NCI-H774 (cell line): ENCODE results near the gene CCNY.

Source experiments
- DNase-seq: peaks from one replicate; lab custom pipeline; 2025; lab: John Stamatoyannopoulos, UW

CCNY gene

DNA sequence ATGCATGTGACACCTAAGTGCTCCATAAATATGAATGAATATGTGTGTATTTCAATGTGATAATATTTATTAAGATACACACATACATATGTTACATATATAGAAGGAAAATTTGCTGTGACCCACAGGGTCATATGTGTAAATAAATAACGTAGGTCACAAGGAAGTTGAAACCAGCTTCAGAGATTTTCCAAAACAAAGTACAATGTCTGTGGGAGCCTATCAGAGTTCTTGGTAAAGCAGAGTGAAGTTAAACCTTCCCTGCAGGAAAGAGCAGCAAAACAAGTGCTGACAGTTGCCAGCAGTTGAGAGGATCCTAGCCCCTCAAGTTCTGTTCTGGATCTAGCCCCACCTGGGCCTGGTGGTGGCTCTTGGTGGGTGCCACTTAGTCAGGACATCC, 91.2 kb downstream of the CCNY start:
- no peak for DNase-seq

DNA sequence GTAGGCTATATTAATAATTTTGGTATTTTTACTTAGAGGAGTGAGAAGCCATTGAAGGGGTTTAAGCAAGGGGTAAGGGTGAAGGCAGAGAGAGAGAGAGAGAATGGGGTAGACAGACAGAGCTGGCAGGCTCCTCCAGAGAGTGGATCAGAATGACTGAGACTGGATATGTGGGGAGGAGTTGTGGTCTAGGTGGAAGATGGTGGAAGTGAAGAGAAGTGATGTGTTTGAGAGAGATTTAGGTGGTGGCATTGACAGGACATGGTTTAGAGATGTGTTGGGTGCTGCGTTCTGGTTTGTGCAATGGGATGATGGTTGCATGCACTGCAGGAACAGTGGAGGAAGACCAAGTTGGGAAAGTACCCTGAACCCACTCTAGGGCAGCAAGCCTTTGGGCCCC, 92.2 kb downstream of the CCNY start:
- no peak for DNase-seq

DNA sequence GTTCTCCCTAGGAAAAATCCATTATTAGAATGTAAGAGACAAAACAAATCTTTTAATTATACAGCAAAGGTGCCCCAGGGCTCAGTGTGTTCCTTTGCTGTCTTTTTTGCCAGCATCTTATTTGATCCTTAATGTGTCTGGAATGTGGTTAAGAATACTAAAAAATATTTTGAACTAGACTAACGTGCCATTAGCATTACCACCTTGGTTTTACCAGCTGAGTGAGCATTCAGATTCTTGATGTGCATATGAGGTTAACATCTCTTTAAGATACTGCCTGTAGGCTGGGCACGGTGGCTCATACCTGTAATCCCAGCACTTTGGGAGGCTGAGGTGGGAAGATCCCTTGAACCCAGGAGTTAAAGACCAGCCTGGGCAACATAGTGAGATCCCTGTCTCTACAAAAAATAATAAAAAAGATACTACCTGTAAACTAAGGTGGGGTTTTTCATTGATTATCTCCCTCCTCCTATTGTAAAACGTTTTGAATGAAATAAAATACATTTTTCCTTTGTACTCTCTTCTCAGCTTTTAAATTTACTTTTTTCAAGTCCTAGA, 96.6 kb downstream of the CCNY start:
- no peak for DNase-seq

DNA sequence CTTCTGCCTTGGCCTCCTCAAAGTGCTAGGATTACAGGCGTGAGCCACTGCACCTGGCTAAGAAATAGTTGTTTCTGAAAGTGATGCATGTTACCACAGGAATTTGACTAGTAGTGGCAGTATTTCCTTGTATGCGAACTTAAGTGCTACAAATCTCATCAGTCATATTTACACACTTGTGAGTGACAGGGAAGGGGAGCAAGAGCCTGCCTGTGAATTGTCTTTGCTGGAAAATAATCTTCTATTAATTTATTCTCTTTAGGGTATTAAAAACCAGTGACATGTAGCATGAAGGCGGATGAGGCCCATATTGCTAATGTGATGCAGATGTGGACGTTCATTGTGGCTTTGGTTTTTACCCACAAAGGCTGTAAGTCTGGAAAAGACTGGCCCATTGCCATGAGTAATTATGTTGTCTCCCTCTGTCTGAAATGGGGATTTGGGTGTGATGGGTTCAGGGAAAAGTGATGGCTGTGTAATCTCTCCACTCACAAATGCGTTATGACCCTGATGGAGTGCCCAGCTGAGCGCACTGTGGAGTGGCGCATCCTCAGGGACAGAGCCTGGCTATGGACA, 97.6 kb downstream of the CCNY start:
- no peak for DNase-seq

DNA sequence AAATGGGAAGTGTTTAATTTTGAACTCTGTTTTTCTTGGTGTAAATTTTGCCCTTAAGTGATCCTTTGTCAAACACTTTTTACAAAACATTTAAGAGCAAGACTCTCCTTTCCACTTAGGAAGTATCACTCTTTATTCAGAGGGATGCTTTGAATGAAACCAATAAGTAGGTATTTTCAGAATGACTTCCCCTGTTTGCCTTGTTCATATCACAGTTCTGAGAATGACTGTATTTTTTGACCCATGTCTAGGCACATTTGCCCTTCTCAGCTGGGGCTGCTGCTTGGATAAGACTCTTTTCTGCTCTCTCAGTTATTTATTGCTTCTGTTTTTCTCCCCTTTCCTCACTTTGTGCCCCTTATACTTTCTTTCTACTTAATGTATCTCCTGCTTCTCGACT, 98.2 kb downstream of the CCNY start:
- no peak for DNase-seq

DNA sequence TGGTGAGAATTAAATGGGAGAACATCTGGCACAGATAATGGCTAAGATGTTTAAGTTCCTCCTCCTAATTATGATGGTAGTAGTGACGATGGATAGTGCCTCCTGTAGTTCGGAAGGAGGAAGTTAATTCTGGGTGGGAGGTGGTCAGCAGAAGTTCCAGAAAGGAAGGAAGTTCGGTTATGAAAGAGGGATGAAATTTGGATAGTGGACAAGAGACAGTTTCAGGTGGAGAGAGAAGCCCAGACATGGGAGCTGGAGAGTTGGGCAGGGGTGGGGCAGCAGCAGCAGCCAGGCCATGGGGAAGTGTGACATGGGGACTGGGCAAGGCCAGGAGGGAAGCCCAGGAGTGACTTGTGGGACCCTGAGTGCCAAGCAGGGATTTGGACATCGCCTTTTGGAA, 99.5 kb downstream of the CCNY start:
- DNase-seq = no peak

DNA sequence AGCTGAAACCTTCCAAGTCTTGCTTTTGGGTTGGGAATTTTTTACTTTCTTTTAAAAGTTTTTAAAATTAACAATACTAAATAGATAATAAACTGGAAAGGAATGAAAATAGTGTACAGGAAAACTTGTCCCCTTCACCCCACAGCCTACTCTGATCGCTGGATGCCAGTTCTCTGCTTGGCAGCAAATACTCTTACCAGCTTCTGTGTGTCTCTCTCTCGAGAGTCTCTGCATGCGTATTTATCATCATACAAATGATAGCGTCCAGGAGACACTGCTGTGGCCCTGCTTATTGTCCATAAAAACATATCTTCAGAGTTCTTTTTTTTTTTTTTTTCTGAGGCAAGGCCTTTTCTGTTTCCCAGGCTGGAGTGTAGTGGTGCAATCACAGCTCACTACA, 101.5 kb downstream of the CCNY start:
- no peak for DNase-seq

DNA sequence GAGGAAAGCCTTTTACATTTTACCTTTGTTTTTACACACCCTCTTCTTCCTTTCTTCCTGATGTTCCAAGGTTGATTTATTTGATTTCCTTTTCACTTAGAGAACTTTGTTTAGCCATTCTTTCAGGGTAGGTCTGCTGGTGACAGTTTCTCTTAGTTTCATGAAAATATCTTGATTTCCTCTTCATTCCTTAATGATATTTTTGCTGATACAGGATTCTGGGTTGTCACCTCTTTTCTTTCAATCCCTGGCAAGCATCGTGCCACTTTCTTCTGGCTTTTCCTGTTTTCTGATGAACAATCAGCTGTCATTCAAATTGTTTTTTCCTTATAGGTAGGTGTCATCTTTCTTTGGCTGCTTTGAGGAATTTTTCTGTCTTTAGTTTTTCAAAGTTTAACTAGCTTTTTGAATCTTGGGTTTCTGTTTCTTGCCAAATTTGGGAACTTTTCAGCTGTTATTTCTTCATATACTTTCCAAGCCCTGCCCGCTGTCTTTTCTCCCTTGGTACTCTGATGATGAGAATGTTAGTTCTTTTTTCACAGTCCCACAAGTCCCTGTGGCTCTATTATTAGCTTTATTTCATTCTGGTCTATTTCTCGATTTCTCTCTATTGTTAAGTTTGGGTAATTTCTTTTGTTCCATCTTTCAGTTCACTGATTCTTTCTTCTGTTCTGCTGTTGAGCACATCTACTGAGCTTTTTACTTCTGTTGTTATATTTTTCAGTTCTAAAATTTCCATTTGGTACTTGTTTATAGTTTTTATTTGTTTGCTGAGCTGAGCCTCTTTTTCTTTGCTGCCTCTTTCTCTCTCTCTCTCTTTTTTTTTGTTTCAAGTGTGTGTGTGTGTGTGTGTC, 102.6 kb downstream of the CCNY start:
- DNase-seq = no peak

DNA sequence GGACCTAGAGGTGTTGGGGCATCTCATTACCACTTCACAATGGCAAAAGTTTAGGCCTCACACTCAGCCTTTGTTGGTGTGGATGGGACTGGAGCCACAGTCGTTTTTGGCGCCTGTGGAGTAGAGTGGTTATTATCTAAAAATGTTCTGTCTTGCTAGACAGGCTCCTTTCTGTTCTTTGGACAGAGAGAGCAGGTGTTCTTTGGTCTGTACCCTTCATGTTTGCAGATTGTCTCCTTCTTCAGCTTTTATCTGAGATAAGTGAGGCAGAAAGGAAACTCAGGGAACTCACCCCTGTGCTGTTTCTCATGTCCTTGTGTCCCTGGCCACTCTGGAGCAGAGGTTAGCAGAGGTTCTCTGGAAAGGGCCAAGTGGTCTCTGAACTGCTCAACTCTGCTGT, 103.7 kb downstream of the CCNY start:
- no peak for DNase-seq

DNA sequence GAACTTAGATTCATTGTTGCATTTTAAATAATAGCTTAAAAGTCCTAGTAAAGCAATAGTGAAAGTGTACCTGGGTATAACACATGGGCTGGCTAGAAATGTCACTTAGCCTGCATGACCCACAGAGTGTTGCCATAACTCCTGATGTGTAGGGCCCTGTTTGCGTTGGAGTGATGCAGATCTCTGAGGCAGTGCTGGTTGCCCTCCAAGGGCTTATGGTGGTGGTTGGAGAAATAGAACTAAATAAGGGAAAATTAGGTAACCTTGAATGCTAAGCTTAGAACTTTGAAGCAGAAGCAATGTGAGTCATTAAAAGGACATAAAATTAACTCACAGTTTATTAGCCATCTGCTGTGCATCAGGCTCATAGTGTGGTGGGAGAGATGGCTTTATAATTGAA, 105.7 kb downstream of the CCNY start:
- no peak for DNase-seq

DNA sequence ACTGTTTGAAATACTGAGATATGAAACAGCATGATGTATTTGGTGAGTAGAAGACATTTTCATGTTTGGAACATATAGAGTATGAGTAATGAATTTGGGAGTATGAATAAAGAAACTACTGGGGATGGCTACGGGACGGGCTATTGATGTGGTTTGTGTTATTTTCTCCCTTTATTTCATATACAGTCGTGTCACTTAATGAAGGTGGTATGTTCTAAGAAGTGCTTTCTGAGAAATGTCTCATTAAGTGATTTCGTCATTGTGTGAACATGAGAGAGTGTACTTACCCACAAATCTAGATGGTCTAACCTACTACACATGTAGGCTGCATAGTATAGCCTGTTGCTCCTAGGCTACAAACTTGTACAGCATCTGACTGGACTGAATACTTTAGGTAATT, 106.3 kb downstream of the CCNY start:
- DNase-seq = no peak

DNA sequence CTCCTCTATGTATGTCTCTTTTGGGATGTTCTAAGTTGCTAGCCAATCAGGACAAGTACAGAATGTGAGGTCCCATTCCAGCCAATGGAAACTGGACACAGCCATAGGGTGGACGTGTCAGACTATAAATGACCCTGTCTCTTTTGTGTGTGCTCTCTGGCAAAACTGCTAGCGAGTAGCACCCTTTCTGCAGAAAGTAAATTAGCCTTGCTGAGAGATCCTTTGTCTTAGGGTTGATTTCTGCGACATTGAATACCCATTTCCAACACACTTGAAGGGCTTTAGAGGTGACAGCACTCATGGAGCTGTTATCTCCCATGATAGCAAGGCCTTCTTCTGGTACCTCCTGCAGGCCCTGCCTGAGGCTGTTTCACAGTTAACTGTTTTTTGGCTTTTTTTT, 107.5 kb downstream of the CCNY start:
- DNase-seq = no peak

DNA sequence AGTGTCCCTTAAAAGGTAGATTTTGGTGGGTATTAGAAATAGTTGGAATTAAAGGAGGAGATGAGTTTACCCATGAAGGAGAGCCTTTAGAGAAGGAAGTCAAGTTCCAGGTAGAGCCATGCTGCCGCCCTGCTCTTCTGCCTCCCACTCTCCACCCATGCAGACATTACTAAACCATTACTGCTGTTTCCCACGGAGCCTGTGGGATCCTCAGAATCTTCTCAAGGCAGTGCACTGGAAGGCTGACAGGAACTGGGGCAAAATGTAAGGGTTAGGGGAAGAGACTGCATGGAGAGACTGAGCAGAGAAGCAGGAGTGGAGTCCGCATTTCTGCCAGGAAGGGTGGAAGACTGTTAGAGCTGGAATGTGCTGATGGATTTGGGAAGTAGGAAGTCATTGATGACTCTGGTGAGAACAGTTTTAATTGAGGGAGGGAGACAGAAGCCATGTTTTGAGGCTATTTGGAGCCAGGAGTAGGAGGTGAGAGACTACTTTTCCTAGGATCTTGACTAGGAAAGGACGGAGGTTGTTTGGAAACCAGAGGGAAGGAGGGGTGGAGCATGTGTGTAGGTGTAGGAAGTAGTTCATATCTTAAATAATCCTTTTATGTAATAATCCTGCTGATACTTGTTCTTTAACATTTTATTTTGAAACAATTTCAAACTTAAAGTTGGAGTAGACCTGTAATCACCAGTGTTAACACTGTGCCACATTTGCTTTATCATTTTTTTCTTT, 109.0 kb downstream of the CCNY start:
- no peak for DNase-seq

DNA sequence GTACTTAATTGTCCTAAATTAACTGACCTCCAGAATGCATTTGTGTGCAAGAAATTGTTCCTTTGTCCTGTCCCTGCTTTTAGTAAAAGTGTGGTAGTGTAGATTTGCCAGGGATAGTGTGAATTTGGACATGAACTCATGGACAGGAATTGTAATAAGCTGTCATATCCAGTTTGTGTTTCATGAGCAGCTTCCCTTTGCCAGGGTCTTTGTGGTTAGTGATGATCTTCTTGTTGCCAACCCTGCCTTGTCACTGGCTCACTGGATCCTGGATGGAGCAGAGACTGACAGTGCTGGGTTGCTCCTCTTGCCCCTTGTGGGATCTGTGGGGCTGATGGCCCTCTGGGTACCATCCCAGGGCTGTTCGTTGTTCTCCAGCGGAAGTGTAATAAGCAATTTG, 110.1 kb downstream of the CCNY start:
- DNase-seq = no peak

DNA sequence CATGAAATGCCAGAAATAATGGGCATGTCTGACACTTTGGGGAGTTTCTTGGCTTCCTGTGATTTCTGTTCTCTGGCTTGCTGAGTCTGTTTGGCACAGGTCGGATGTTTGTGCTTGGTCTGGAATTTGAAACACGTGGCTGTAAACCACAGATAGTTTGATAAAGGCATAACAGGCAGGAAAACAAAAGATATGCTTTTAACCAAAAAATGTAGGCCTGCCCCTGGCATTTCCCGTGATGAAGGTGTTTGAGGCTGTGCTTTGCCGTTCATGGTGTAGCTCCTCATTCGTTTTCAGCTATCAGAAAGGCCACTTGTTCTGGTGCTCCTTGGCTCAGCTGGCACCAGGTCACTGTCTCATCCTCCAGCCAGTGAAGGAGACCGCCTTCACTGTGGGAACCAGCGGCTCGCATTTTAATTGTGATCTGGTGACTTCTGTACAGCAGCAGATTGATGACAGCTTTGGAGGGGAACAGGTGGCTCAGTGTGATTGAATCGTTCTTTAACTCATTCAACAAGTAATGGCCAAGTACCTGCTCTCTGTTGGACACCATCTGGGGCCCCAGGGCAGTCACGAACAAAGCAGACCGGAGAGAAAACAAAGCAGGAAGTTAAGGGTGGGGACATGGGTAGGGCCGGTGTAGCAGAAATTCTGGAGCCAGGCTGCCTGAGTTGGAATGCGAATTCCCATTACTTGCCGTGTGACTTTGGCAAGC, 111.5 kb downstream of the CCNY start:
- DNase-seq = peak; percentile 52

DNA sequence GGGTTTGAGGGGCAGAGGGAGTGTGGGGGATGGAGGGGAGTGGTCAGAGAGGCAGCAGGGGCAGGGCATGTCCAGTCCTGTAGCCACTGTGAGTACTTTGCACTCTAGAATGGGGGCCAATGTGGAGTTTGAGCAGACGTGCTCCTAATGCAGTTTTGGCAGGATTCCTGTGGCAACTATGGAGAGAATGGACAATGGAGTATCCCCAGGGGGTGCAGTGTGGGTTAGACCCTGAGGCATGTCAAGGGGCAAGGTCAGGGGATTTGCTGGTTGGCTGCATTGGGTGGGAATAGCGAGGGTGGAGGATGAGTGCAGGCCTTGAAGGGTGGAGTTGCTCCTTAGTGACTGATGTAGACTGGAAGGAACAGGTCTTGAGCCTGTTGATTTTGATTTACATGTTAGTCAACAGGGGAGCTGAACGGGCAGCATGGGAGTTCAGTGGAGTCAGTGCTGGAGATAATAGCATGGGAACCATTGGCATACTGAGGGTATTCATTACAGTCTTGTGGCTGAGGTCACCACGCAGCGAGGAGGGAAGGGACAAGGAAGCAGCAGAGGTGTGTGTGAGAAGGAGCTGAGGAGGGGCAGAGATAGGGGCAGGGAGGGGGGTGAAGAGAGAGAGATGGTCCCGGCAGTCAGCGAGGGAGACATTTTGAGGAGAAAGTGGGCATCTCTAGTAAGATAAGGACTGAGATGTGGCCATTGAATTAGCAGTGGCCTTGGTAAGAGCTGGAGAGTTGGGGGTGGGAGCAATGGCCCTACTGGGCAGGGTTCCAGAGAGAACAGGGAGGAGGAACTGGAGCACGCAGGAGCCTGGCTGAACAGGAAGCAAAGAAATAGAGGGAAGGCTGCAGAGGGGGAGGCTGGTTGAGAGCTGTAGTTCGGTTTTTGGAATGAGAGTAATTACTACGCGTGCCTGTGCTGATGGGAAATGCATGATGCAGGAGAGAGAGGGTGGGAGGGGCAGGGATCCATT, 112.7 kb downstream of the CCNY start:
- DNase-seq = peak; percentile 19

DNA sequence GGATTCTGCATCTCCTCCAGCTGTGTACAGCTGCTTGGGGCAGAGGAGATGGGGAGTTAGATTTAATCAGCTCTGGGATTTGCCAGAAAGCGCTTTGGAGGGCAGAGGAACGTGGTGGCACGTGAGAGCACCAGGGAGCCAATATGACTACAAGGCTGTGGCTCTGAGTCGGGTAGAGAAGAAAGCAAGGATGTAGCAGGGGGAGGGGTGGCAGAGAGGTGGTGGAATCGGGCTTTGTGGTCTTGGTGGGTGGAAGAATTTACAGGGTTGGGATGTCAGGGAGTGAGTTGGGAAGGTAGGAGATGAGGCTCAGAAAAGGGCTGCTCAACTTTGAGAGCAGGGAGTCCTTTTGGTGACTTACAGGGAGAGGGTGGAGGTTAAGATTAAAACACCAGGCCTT, 113.6 kb downstream of the CCNY start:
- no peak for DNase-seq

DNA sequence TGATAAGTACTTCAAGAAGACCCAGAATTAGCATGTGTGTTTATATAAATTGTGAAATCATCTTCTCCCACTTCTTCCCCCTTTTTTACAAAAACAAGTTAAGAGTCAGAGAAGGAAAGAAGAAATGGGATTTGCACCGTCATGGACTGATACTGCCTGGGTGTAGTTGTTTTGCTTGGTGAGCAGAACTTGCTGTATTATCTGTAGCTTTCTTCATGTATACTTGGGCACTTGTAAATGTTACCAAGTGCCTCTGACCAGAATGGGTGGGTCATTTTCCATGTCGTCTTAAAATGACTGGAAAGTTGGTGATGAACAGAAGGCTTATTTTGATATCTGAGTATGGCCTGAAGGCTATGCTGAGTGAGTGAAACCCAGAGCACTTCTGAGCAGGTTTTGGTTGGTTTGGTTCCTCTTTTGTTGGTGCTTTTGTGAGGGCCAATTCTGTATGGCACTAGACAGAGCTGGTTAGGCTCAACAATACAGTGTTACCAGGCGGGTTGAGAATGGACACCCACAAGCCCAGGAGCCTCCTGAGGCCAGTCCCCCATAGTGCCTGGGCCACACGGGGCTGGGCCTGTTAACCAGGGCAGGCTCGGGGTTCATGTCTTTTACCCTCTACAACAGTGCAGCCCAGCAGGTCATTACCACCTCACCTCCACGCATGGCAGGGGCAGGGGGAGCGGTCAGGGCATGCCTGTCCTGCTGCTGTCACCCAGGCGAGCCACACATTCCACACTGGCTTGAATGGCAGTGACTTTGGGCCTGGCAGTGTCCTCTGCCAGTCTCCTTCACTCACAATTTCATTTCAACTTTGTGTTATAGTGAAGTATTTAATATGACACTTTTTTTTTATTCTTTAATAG, 115.1 kb downstream of the CCNY start:
- DNase-seq = no peak

DNA sequence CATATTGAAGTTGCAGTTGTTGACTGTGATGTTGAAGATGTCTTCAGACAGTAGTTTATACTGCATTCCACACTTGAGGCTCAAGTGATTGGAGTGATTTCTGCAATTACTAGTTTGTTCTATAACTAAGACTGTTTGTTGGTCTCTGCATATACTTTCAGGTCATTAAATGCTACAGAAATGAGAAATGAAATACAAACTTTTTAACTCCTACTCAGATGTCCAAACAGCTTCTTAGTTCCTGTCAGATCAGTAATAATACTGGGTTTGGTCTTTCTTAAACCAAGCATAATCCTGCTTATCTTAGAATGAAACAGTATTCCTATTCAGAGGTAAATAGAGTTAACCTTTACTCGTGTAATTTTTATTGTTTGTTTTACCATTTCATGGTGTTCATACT, 115.9 kb downstream of the CCNY start:
- DNase-seq = no peak

DNA sequence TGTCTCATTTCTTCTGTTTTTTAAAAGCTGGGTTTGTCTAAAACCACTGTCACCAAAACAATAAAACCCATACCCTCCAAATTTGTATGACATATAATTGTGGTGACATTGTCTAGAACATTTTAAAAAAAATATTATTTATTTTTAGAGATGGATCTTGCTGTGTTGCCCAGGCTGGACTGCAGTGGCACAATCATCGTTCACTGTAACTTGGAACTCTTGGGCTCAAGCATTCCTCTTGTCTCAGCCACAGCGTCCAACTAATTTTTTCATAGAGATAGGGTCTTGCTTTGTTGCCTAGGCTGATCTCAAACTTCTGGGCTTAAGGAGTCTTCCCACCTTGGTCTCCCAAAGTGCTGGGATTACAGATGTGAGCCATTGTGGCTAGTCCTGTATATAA, 116.5 kb downstream of the CCNY start:
- no peak for DNase-seq
